Activated B cell treated with CpG ODN at 0.5 μM for 24 hours (primary cell): ENCODE results near the gene MB21D2. TPM values are rescaled to one million over a fixed set of nuclear protein-coding genes. Genes with fewer than 3 reads are reported as not detected.

ENCODE experiments used
- ATAC-seq: fragments of 200-7000 bp; cut with Tn5 transposase; one replicate; pipeline ENCODE4 v1.10.0; 2021; ENCODE audit warnings: low read depth, mild to moderate bottlenecking, moderate library complexity
- CTCF ChIA-PET: fragments of 350-600 bp; sonication (Branson Sonifier 250); formaldehyde crosslinking; loops from one replicate; lab custom pipeline; 2021; ENCODE audit warnings: antibody characterized with exemption; lab: Charles Lee
- POLR2A ChIA-PET: fragments of 350-600 bp; sonication (Branson Sonifier 250); formaldehyde crosslinking; loops from one replicate; lab custom pipeline; 2021; ENCODE audit warnings: antibody characterized with exemption; lab: Charles Lee
- DNase-seq: peaks from one replicate; pipeline ENCODE4 v3.0.0; 2022
- H3K27ac Mint-ChIP-seq: one replicate; pipeline ENCODE4 v1.8.0; 2020; ENCODE audit warnings: mixed read lengths
- H3K27me3 Mint-ChIP-seq: one replicate; pipeline ENCODE4 v1.8.0; 2021; ENCODE audit warnings: mixed read lengths
- H3K36me3 Mint-ChIP-seq: one replicate; pipeline ENCODE4 v1.8.0; 2021; ENCODE audit warnings: low read depth, mixed read lengths
- H3K4me1 Mint-ChIP-seq: one replicate; pipeline ENCODE4 v1.8.0; 2021; ENCODE audit warnings: mixed read lengths
- H3K4me3 Mint-ChIP-seq: one replicate; pipeline ENCODE4 v1.8.0; 2020; ENCODE audit warnings: mild to moderate bottlenecking, mixed read lengths
- H3K9me3 Mint-ChIP-seq: one replicate; pipeline ENCODE4 v1.8.0; 2020; ENCODE audit warnings: mixed read lengths
- CTCF ChIP-seq: fragments of 200-600 bp; IDR thresholded peaks from one replicate; pipeline ENCODE4 v1.8.0; 2022; ENCODE audit warnings: antibody characterized with exemption, mild to moderate bottlenecking
- intact Hi-C: fragments of 100-400 bp; cut with micrococcal nuclease; formaldehyde crosslinking; loops from one replicate; pipeline ENCODE4 v1.15.1; 2024
- total RNA-seq: library from RNA; stranded (reverse); gene quantifications from 2 replicates; pipeline ENCODE4 v1.2.3, GENCODE V29; 2022

MB21D2 gene
- total RNA-seq, 1 donor from 2014 or later: 0.09 TPM

- no peak overlapping the region for H3K4me3 Mint-ChIP-seq
- POLR2A ChIA-PET: no interaction called here
These were observed 29.5 kb downstream of the MB21D2 start for GRCh38 chr3:192888190-192888589.

GRCh38 chr3:192887701-192888100, 30.0 kb downstream of the MB21D2 start:
- POLR2A ChIA-PET: no interaction called here
- ATAC-seq (no peak), DNase-seq (no peak)
- H3K27ac Mint-ChIP-seq: no peak overlapping the region
- no peak for TF ChIP-seq CTCF
- H3K36me3 Mint-ChIP-seq: no peaks in the 10 kb centered on the region
- H3K9me3 Mint-ChIP-seq: no peaks in the 10 kb centered on the region
- no peak overlapping the region for H3K4me3 Mint-ChIP-seq
- peaks cover 5% of the 10 kb centered on the region for H3K27me3 Mint-ChIP-seq
- no peaks in the 10 kb centered on the region for H3K4me1 Mint-ChIP-seq
- CTCF ChIA-PET: no interaction called here
- intact Hi-C loops: loop anchor here (2.0 kb wide), 1 partner anchor 71 kb away; no protein-coding TSS in a partner anchor

More at GRCh38 chr3:192888190-192888589, 29.5 kb downstream of the MB21D2 start:
- ATAC-seq (no peak), DNase-seq (no peak)
- Mint-ChIP-seq H3K9me3 (no peaks in the 10 kb centered on the region), H3K36me3 (no peaks in the 10 kb centered on the region), H3K27me3 (peaks cover 7% of the 10 kb centered on the region), H3K27ac (no peak overlapping the region), H3K4me1 (peaks cover 4% of the 10 kb centered on the region)
- intact Hi-C loops: loop anchor here (2.0 kb wide), 1 partner anchor 71 kb away; no protein-coding TSS in a partner anchor
- CTCF ChIA-PET: no interaction called here
- no peak for TF ChIP-seq CTCF

GRCh38 chr3:192887047-192887446, 30.6 kb downstream of the MB21D2 start:
- Mint-ChIP-seq H3K4me1 (no peaks in the 10 kb centered on the region), H3K27me3 (peaks cover 5% of the 10 kb centered on the region), H3K4me3 (no peak overlapping the region), H3K9me3 (no peaks in the 10 kb centered on the region), H3K36me3 (no peaks in the 10 kb centered on the region), H3K27ac (no peak overlapping the region)
- intact Hi-C loops: no loop called here
- CTCF ChIA-PET: no interaction called here
- ATAC-seq: no peak
- TF ChIP-seq CTCF: no peak
- POLR2A ChIA-PET: no interaction called here
- no peak for DNase-seq

GRCh38 chr3:192884777-192885773, 32.6 kb downstream of the MB21D2 start:
- no peak for TF ChIP-seq CTCF
- H3K27me3 Mint-ChIP-seq: peaks cover 2% of the 10 kb centered on the region
- DNase-seq (no peak), ATAC-seq (no peak)
- ChIA-PET CTCF (no interaction called here), POLR2A (no interaction called here)
- intact Hi-C loops: no loop called here
- no peaks in the 10 kb centered on the region for H3K4me1 Mint-ChIP-seq
- no peak overlapping the region for H3K27ac Mint-ChIP-seq
- H3K9me3 Mint-ChIP-seq: no peaks in the 10 kb centered on the region
- H3K36me3 Mint-ChIP-seq: no peaks in the 10 kb centered on the region
- H3K4me3 Mint-ChIP-seq: no peak overlapping the region

GRCh38 chr3:192883512-192883911, 34.1 kb downstream of the MB21D2 start:
- CTCF ChIA-PET: no interaction called here
- no peak for TF ChIP-seq CTCF
- DNase-seq (no peak), ATAC-seq (no peak)
- H3K9me3 Mint-ChIP-seq: no peaks in the 10 kb centered on the region
- no peaks in the 10 kb centered on the region for H3K4me1 Mint-ChIP-seq
- peaks cover 5% of the 10 kb centered on the region for H3K27me3 Mint-ChIP-seq
- POLR2A ChIA-PET: no interaction called here
- no peaks in the 10 kb centered on the region for H3K36me3 Mint-ChIP-seq
- intact Hi-C loops: no loop called here
- no peak overlapping the region for H3K4me3 Mint-ChIP-seq
- H3K27ac Mint-ChIP-seq: no peak overlapping the region
